H9 (cell line): ENCODE data around the gene NPAS1. TPM values are rescaled to one million over a fixed set of nuclear protein-coding genes. Genes with fewer than 3 reads are reported as not detected.

Experiments
- DNase-seq: peaks from one replicate; pipeline ENCODE4 v3.0.0-alpha.2; 2017
- H2AFZ ChIP-seq: one replicate; pipeline ENCODE4 v1.6.1; 2013; ENCODE audit warnings: mild to moderate bottlenecking, low read length, control low read depth, moderate library complexity
- H2AK5ac ChIP-seq: 2 replicates; pipeline ENCODE4 v1.6.1; 2013; ENCODE audit warnings: low read length, control low read depth, mixed read lengths; ENCODE audit not compliant: insufficient read length
- H2BK120ac ChIP-seq: one replicate; pipeline ENCODE4 v1.6.1; 2013; ENCODE audit warnings: low read depth, mild to moderate bottlenecking, low read length, control low read depth, inconsistent platforms; ENCODE audit not compliant: poor library complexity, severe bottlenecking
- H2BK12ac ChIP-seq: 2 replicates; pipeline ENCODE4 v1.6.1; 2013; ENCODE audit warnings: low read length, control low read depth, mixed read lengths, low read depth; ENCODE audit not compliant: insufficient read length
- H2BK15ac ChIP-seq: 2 replicates; pipeline ENCODE4 v1.6.1; 2013; ENCODE audit warnings: low read depth, low read length, control low read depth
- H2BK20ac ChIP-seq: one replicate; pipeline ENCODE4 v1.6.1; 2013; ENCODE audit warnings: low read depth, mild to moderate bottlenecking, low read length, control low read depth, inconsistent platforms; ENCODE audit not compliant: poor library complexity, severe bottlenecking
- H2BK5ac ChIP-seq: 2 replicates; pipeline ENCODE4 v1.6.1; 2013; ENCODE audit warnings: low read length, control low read depth, mixed read lengths; ENCODE audit not compliant: insufficient read length
- H3K14ac ChIP-seq: 2 replicates; pipeline ENCODE4 v1.6.1; 2013; ENCODE audit warnings: low read length, control low read depth; ENCODE audit not compliant: insufficient read depth
- H3K18ac ChIP-seq: 2 replicates; pipeline ENCODE4 v1.6.1; 2013; ENCODE audit warnings: low read depth, mild to moderate bottlenecking, mixed read lengths, low read length, control low read depth; ENCODE audit not compliant: insufficient read length
- H3K23ac ChIP-seq: 2 replicates; pipeline ENCODE4 v1.6.1; 2013; ENCODE audit warnings: low read length, control low read depth, mixed read lengths, low read depth; ENCODE audit not compliant: insufficient read length
- H3K23me2 ChIP-seq: 2 replicates; pipeline ENCODE4 v1.6.1; 2013; ENCODE audit warnings: low read depth, mild to moderate bottlenecking, mixed read lengths, low read length, control low read depth; ENCODE audit not compliant: insufficient read length, poor library complexity, severe bottlenecking
- H3K27ac ChIP-seq: 2 replicates; pipeline ENCODE4 v1.5.1; 2013; ENCODE audit warnings: low read length, control low read depth, mixed read lengths, low read depth; ENCODE audit not compliant: insufficient read length
- H3K27me3 ChIP-seq: 2 replicates; pipeline ENCODE4 v1.6.1; 2013; ENCODE audit warnings: low read length, control low read depth, inconsistent platforms; ENCODE audit not compliant: insufficient read depth
- H3K4ac ChIP-seq: 2 replicates; pipeline ENCODE4 v1.6.1; 2013; ENCODE audit warnings: low read depth, mild to moderate bottlenecking, control low read depth, inconsistent platforms, low read length, moderate library complexity
- H3K4me1 ChIP-seq: 2 replicates; pipeline ENCODE4 v1.6.1; 2013; ENCODE audit warnings: low read length, control low read depth, inconsistent platforms; ENCODE audit not compliant: insufficient read depth
- H3K4me2 ChIP-seq: 2 replicates; pipeline ENCODE4 v1.6.1; 2013; ENCODE audit warnings: low read length, control low read depth, mixed read lengths; ENCODE audit not compliant: insufficient read length, insufficient read depth
- H3K56ac ChIP-seq: 2 replicates; pipeline ENCODE4 v1.6.1; 2013; ENCODE audit warnings: low read depth, mild to moderate bottlenecking, mixed read lengths, low read length, control low read depth; ENCODE audit not compliant: insufficient read length
- H3K79me1 ChIP-seq: 2 replicates; pipeline ENCODE4 v1.6.1; 2013; ENCODE audit warnings: low read depth, mild to moderate bottlenecking, moderate library complexity, low read length, control low read depth, inconsistent platforms; ENCODE audit not compliant: insufficient read depth, poor library complexity, severe bottlenecking
- H3K79me2 ChIP-seq: 2 replicates; pipeline ENCODE4 v1.6.1; 2013; ENCODE audit warnings: low read length, control low read depth, inconsistent platforms; ENCODE audit not compliant: insufficient read depth
- H3K9ac ChIP-seq: 2 replicates; pipeline ENCODE4 v1.6.1; 2013; ENCODE audit warnings: low read length, control low read depth, mixed read lengths; ENCODE audit not compliant: insufficient read length; ENCODE audit errors: extremely low read depth
- H3K9me3 ChIP-seq: one replicate; pipeline ENCODE4 v1.6.1; 2013; ENCODE audit warnings: low read depth, low read length, inconsistent platforms; ENCODE audit not compliant: control insufficient read depth
- H3T11ph ChIP-seq: one replicate; pipeline ENCODE4 v1.6.1; 2013; ENCODE audit warnings: mild to moderate bottlenecking, low read length, control low read depth, inconsistent platforms
- H4K20me1 ChIP-seq: one replicate; pipeline ENCODE4 v1.6.1; 2013; ENCODE audit not compliant: control insufficient read depth, insufficient read length, insufficient read depth
- H4K5ac ChIP-seq: 2 replicates; pipeline ENCODE4 v1.6.1; 2013; ENCODE audit warnings: low read depth, mild to moderate bottlenecking, mixed read lengths, low read length, control low read depth; ENCODE audit not compliant: insufficient read length
- H4K8ac ChIP-seq: replicated peaks from 2 replicates; pipeline ENCODE4 v1.6.1; 2013; ENCODE audit warnings: low read length, control low read depth, mixed read lengths, low read depth; ENCODE audit not compliant: insufficient read length
- H4K91ac ChIP-seq: 2 replicates; pipeline ENCODE4 v1.6.1; 2013; ENCODE audit warnings: low read depth, mild to moderate bottlenecking, moderate library complexity, mixed read lengths, low read length, control low read depth; ENCODE audit not compliant: insufficient read length
- H3K27ac Mint-ChIP-seq, 3 experiments: 2 replicates in 2 of 3; 3 replicates in 1 of 3; pipeline ENCODE4 v1.8.0; 2020 to 2021; ENCODE audit warnings: mixed read lengths in 3 of 3, mild to moderate bottlenecking in 1 of 3, moderate library complexity in 1 of 3
- H3K27me3 Mint-ChIP-seq: 2 replicates; pipeline ENCODE4 v1.8.0; 2021; ENCODE audit warnings: low read depth, mild to moderate bottlenecking, moderate library complexity, mixed read lengths
- H3K36me3 Mint-ChIP-seq, 3 experiments: 2 replicates in 2 of 3; 3 replicates in 1 of 3; pipeline ENCODE4 v1.8.0; 2020 to 2021; ENCODE audit warnings: low read depth in 3 of 3, mixed read lengths in 3 of 3; ENCODE audit not compliant: insufficient read depth in 1 of 3
- H3K4me1 Mint-ChIP-seq, 2 experiments: 2 replicates each; pipeline ENCODE4 v1.8.0; 2020; ENCODE audit warnings: mixed read lengths in 2 of 2
- H3K4me3 Mint-ChIP-seq, 2 experiments: 2 replicates in 1 of 2; 3 replicates in 1 of 2; pipeline ENCODE4 v1.8.0; 2020 to 2021; ENCODE audit warnings: mild to moderate bottlenecking in 2 of 2, mixed read lengths in 2 of 2, moderate library complexity in 1 of 2
- H3K9me3 Mint-ChIP-seq, 2 experiments: 2 replicates in 1 of 2; 3 replicates in 1 of 2; pipeline ENCODE4 v1.8.0; 2020; ENCODE audit warnings: mild to moderate bottlenecking in 2 of 2, mixed read lengths in 2 of 2, moderate library complexity in 1 of 2
- WGBS: extraction: QIAGEN DNeasy Blood & Tissue Kit; methylation state at CpG from one replicate; pipeline ENCODE4 v1.1.7; 2013; ENCODE audit warnings: missing lambda C conversion rate, low lambda C conversion rate, mixed read lengths; ENCODE audit not compliant: insufficient read length; ENCODE audit errors: extremely low coverage; 5-methylcytosine and 5-hydroxymethylcytosine counted together
- total RNA-seq: library from RNA; stranded (reverse); gene quantifications from 2 replicates; pipeline ENCODE4 v1.2.1, GENCODE V29; 2021
- TF ChIP-seq, protein P1 (sequence below): fragments of 200-600 bp; sonication (generic); conservative IDR thresholded peaks from 3 replicates; pipeline ENCODE4 v1.8.0; 2021; ENCODE audit warnings: antibody characterized with exemption, mild to moderate bottlenecking

NPAS1 gene
- total RNA-seq, 1 experiment from 2014 or later = 17.8 TPM

GRCh38 chr19:47065242-47065641 lies 45.6 kb downstream of the NPAS1 start:
- no peak overlapping the region for H3T11ph ChIP-seq
- no peaks in the 10 kb centered on the region for H3K79me2 ChIP-seq
- Mint-ChIP-seq H3K4me3 (no peak overlapping the region), H3K27me3 (no peaks in the 10 kb centered on the region), H3K9me3 (no peaks in the 10 kb centered on the region), H3K27ac (no peak overlapping the region), H3K4me1 (no peaks in the 10 kb centered on the region; a peak in 1 of 4 replicates), H3K36me3 (peaks cover 7 to 56% (median 41%) of the 10 kb centered on the region in 3 experiments; a peak in 6 of 7 replicates)
- no peak overlapping the region for H3K4ac ChIP-seq
- no peak overlapping the region for H2BK5ac ChIP-seq
- H3K56ac ChIP-seq = no peak overlapping the region
- TF ChIP-seq, protein P1, sequence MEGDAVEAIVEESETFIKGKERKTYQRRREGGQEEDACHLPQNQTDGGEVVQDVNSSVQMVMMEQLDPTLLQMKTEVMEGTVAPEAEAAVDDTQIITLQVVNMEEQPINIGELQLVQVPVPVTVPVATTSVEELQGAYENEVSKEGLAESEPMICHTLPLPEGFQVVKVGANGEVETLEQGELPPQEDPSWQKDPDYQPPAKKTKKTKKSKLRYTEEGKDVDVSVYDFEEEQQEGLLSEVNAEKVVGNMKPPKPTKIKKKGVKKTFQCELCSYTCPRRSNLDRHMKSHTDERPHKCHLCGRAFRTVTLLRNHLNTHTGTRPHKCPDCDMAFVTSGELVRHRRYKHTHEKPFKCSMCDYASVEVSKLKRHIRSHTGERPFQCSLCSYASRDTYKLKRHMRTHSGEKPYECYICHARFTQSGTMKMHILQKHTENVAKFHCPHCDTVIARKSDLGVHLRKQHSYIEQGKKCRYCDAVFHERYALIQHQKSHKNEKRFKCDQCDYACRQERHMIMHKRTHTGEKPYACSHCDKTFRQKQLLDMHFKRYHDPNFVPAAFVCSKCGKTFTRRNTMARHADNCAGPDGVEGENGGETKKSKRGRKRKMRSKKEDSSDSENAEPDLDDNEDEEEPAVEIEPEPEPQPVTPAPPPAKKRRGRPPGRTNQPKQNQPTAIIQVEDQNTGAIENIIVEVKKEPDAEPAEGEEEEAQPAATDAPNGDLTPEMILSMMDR = no peak
- no peak overlapping the region for H3K14ac ChIP-seq
- H3K27ac ChIP-seq = no peak overlapping the region
- H4K91ac ChIP-seq = no peak overlapping the region
- no peak overlapping the region for H2BK12ac ChIP-seq
- no peak overlapping the region for H2AK5ac ChIP-seq
- no peaks in the 10 kb centered on the region for H4K20me1 ChIP-seq
- H2BK15ac ChIP-seq = no peak overlapping the region
- no peaks in the 10 kb centered on the region for H3K23me2 ChIP-seq
- no peaks in the 10 kb centered on the region for H3K79me1 ChIP-seq
- no peak overlapping the region for H3K23ac ChIP-seq
- WGBS = no CpG with 5 or more reads among the region's 11 CpGs
- no peak overlapping the region for H4K5ac ChIP-seq
- no peak overlapping the region for H3K18ac ChIP-seq
- H2AFZ ChIP-seq = no peak overlapping the region
- DNase-seq = no peak
- H2BK20ac ChIP-seq = no peak overlapping the region
- H3K4me2 ChIP-seq = no peak overlapping the region
- H3K27me3 ChIP-seq = no peaks in the 10 kb centered on the region
- no peak overlapping the region for H3K9ac ChIP-seq
- no peaks in the 10 kb centered on the region for H3K9me3 ChIP-seq
- no peak overlapping the region for H2BK120ac ChIP-seq
- H4K8ac ChIP-seq = no peak overlapping the region
- H3K4me1 ChIP-seq = no peaks in the 10 kb centered on the region
